H1 (cell line): ENCODE data around the gene CRACDL. TPM values are rescaled to one million over a fixed set of nuclear protein-coding genes. Genes with fewer than 3 reads are reported as not detected.

Source experiments
- CTCF ChIA-PET: fragments of 300-600 bp; sonication (Branson Sonifier 250); formaldehyde crosslinking; loops from one replicate; lab custom pipeline; 2021; ENCODE audit not compliant: partially characterized antibody; lab: Charles Lee
- POLR2A ChIA-PET: fragments of 300-600 bp; sonication (Branson Sonifier 250); formaldehyde crosslinking; loops from one replicate; lab custom pipeline; 2021; ENCODE audit warnings: inconsistent platforms; ENCODE audit not compliant: partially characterized antibody; lab: Charles Lee
- DNase-seq, 2 experiments: peaks; one replicate each; pipeline versions ENCODE4 v3.0.0 to v3.0.0-alpha.2; 2010 to 2022; ENCODE audit warnings: low spot score in 2 of 2, low read depth in 1 of 2, mixed read lengths in 1 of 2
- FAIRE-seq: peaks from 2 replicates; lab custom pipeline; 2011; peaks lifted over from hg19 to GRCh38; lab: Jason Lieb, UNC
- H2AFZ ChIP-seq: 2 replicates; pipeline ENCODE4 v1.8.1; 2012; ENCODE audit warnings: low read length, inconsistent platforms
- H2AK5ac ChIP-seq: 2 replicates; pipeline ENCODE4 v1.6.1; 2013; ENCODE audit warnings: low read depth, low read length
- H2BK120ac ChIP-seq: replicated peaks from 2 replicates; pipeline ENCODE3; 2013; ENCODE audit warnings: low read depth, low read length, inconsistent platforms
- H2BK12ac ChIP-seq: 2 replicates; pipeline ENCODE4 v1.6.1; 2013; ENCODE audit warnings: low read depth, low read length
- H2BK15ac ChIP-seq: 2 replicates; pipeline ENCODE4 v1.6.1; 2013; ENCODE audit warnings: low read length
- H2BK20ac ChIP-seq: 2 replicates; pipeline ENCODE4 v1.6.1; 2013; ENCODE audit warnings: low read length
- H2BK5ac ChIP-seq: 2 replicates; pipeline ENCODE4 v1.6.1; 2013; ENCODE audit warnings: low read depth, low read length
- H3K14ac ChIP-seq: 2 replicates; pipeline ENCODE4 v1.6.1; 2013; ENCODE audit warnings: inconsistent platforms; ENCODE audit not compliant: insufficient read length
- H3K18ac ChIP-seq: 2 replicates; pipeline ENCODE4 v1.6.1; 2013; ENCODE audit warnings: low read length; ENCODE audit errors: extremely low read depth
- H3K23ac ChIP-seq: 2 replicates; pipeline ENCODE4 v1.6.1; 2013; ENCODE audit warnings: inconsistent platforms; ENCODE audit not compliant: insufficient read length
- H3K23me2 ChIP-seq: 2 replicates; pipeline ENCODE4 v1.6.1; 2013; ENCODE audit warnings: low read depth, low read length
- H3K27ac ChIP-seq: 2 replicates; pipeline ENCODE4 v1.6.1; 2011; ENCODE audit warnings: low read depth, low read length, inconsistent platforms
- H3K27me3 ChIP-seq, 4 experiments: replicated peaks in 1 of 4; 1 replicate in 1 of 4; 2 replicates in 3 of 4; pipeline versions ENCODE4 v1.6.1 to v1.8.1; 2011 to 2013; ENCODE audit warnings: low read length in 3 of 4, mild to moderate bottlenecking in 3 of 4, inconsistent platforms in 2 of 4, mixed read lengths in 2 of 4, moderate library complexity in 1 of 4; ENCODE audit not compliant: control insufficient read depth in 3 of 4, insufficient read depth in 3 of 4; ENCODE audit errors: extremely low read depth in 1 of 4
- H3K36me3 ChIP-seq, 4 experiments: 2 replicates each; pipeline versions ENCODE4 v1.6.1 to v1.8.1; 2011 to 2013; ENCODE audit warnings: mild to moderate bottlenecking in 4 of 4, low read length in 3 of 4, moderate library complexity in 2 of 4, control low read depth in 1 of 4, inconsistent platforms in 1 of 4; ENCODE audit not compliant: insufficient read depth in 4 of 4, control insufficient read depth in 2 of 4
- H3K4ac ChIP-seq: replicated peaks from 2 replicates; pipeline ENCODE3; 2013; ENCODE audit warnings: low read length, low read depth, mixed read lengths, inconsistent platforms; ENCODE audit not compliant: insufficient read length
- H3K4me1 ChIP-seq, 4 experiments: replicated peaks in 1 of 4; 1 replicate in 1 of 4; 2 replicates in 3 of 4; pipeline versions ENCODE4 v1.6.1 to v1.8.1; 2011 to 2013; ENCODE audit warnings: low read length in 3 of 4, inconsistent platforms in 2 of 4, mixed read lengths in 1 of 4; ENCODE audit not compliant: insufficient read depth in 4 of 4, control insufficient read depth in 3 of 4
- H3K4me2 ChIP-seq, 2 experiments: 2 replicates each; pipeline versions ENCODE4 v1.6.1 to v1.8.1; 2011 to 2013; ENCODE audit warnings: low read depth in 2 of 2, low read length in 2 of 2, control low read depth in 1 of 2, inconsistent platforms in 1 of 2, mild to moderate bottlenecking in 1 of 2; ENCODE audit not compliant: insufficient read depth in 1 of 2
- H3K4me3 ChIP-seq, 4 experiments: fragments of 200-600, 300-600 bp in 1 of 4; sonication (generic), shearing (Covaris generic), sonication (Bioruptor Twin) in 1 of 4; 2 replicates each; pipeline versions ENCODE4 v1.5.1 to v1.8.1; 2011 to 2016; ENCODE audit warnings: low read length in 4 of 4, low read depth in 3 of 4, control low read depth in 2 of 4, inconsistent platforms in 2 of 4, mild to moderate bottlenecking in 2 of 4, mixed read lengths in 1 of 4, moderate library complexity in 1 of 4; ENCODE audit not compliant: insufficient read depth in 2 of 4; ENCODE audit errors: extremely low read depth in 1 of 4
- H3K56ac ChIP-seq: replicated peaks from 2 replicates; pipeline ENCODE3; 2013; ENCODE audit warnings: low read depth, mild to moderate bottlenecking, mixed read lengths, low read length, inconsistent platforms; ENCODE audit not compliant: insufficient read length
- H3K79me1 ChIP-seq: 2 replicates; pipeline ENCODE4 v1.6.1; 2013; ENCODE audit warnings: low read depth, low read length, control low read depth
- H3K79me2 ChIP-seq, 2 experiments: 2 replicates each; pipeline versions ENCODE4 v1.6.1 to v1.8.1; 2012 to 2013; ENCODE audit warnings: low read length in 2 of 2, mild to moderate bottlenecking in 2 of 2, inconsistent platforms in 1 of 2; ENCODE audit not compliant: insufficient read depth in 2 of 2, control insufficient read depth in 1 of 2
- H3K9ac ChIP-seq, 4 experiments: replicated peaks in 1 of 4; 1 replicate in 1 of 4; 2 replicates in 3 of 4; pipeline versions ENCODE4 v1.6.1 to v1.8.1; 2011 to 2013; ENCODE audit warnings: low read depth in 3 of 4, low read length in 3 of 4, control low read depth in 2 of 4, mild to moderate bottlenecking in 2 of 4, moderate library complexity in 2 of 4, inconsistent platforms in 1 of 4; ENCODE audit errors: extremely low read depth in 1 of 4
- H3K9me3 ChIP-seq, 2 experiments: 2 replicates each; pipeline versions ENCODE4 v1.6.1 to v1.8.1; 2012 to 2013; ENCODE audit warnings: mild to moderate bottlenecking in 2 of 2, moderate library complexity in 2 of 2, control low read depth in 1 of 2, inconsistent platforms in 1 of 2, low read depth in 1 of 2, low read length in 1 of 2, mixed read lengths in 1 of 2; ENCODE audit not compliant: insufficient read depth in 2 of 2
- H4K20me1 ChIP-seq, 2 experiments: replicated peaks in 1 of 2; 2 replicates each; pipeline versions ENCODE3 to v1.8.1; 2011 to 2013; ENCODE audit warnings: inconsistent platforms in 2 of 2, low read length in 2 of 2, mild to moderate bottlenecking in 1 of 2; ENCODE audit not compliant: insufficient read depth in 2 of 2, control insufficient read depth in 1 of 2
- H4K5ac ChIP-seq: 2 replicates; pipeline ENCODE4 v1.6.1; 2013; ENCODE audit warnings: low read length, low read depth, mixed read lengths, inconsistent platforms; ENCODE audit not compliant: insufficient read length
- H4K8ac ChIP-seq: 2 replicates; pipeline ENCODE4 v1.8.0; 2013; ENCODE audit warnings: mild to moderate bottlenecking, moderate library complexity, low read length, inconsistent platforms; ENCODE audit not compliant: insufficient read depth; ENCODE audit errors: extremely low read depth
- H4K91ac ChIP-seq: replicated peaks from 2 replicates; pipeline ENCODE3; 2013; ENCODE audit warnings: low read length, mixed read lengths, inconsistent platforms; ENCODE audit not compliant: insufficient read length
- BCL11A ChIP-seq, 2 experiments: IDR thresholded peaks; one replicate each; pipeline ENCODE4 v1.6.1; 2011; ENCODE audit warnings: low read depth in 2 of 2, low read length in 2 of 2, mild to moderate bottlenecking in 2 of 2
- CTBP2 ChIP-seq: IDR thresholded peaks from 2 replicates; pipeline ENCODE4 v1.7.0; 2011; ENCODE audit warnings: borderline replicate concordance, mild to moderate bottlenecking, moderate library complexity, mixed read lengths, low read length; ENCODE audit not compliant: insufficient read depth, insufficient read length
- EP300 ChIP-seq, 2 experiments: IDR thresholded peaks; 1 replicate in 1 of 2; 2 replicates in 1 of 2; pipeline ENCODE4 v1.6.1; 2011 to 2012; ENCODE audit warnings: low read depth in 2 of 2, low read length in 2 of 2, mild to moderate bottlenecking in 2 of 2, borderline replicate concordance in 1 of 2, inconsistent platforms in 1 of 2, moderate library complexity in 1 of 2
- JUND ChIP-seq: IDR thresholded peaks from 2 replicates; pipeline ENCODE4 v1.6.1; 2011; ENCODE audit warnings: mild to moderate bottlenecking, improper control_type of control experiment, low read length
- NANOG ChIP-seq: IDR thresholded peaks from 2 replicates; pipeline ENCODE4 v1.6.1; 2011; ENCODE audit warnings: low read length, low read depth, mild to moderate bottlenecking, inconsistent platforms; ENCODE audit not compliant: insufficient read depth, poor library complexity, severe bottlenecking
- POLR2AphosphoS5 ChIP-seq: IDR thresholded peaks from 2 replicates; pipeline ENCODE4 v1.6.1; 2011; ENCODE audit warnings: low read depth, low read length
- RBBP5 ChIP-seq: IDR thresholded peaks from 2 replicates; pipeline ENCODE4 v1.7.1; 2012; ENCODE audit warnings: low read depth, mild to moderate bottlenecking, inconsistent platforms, low read length, moderate library complexity, borderline replicate concordance
- SIN3A ChIP-seq, 2 experiments: IDR thresholded peaks in 1 of 2; conservative IDR thresholded peaks in 1 of 2; 2 replicates each; pipeline ENCODE4 v1.6.1; 2011 to 2012; ENCODE audit warnings: low read length in 2 of 2, improper control_type of control experiment in 1 of 2, low read depth in 1 of 2, mild to moderate bottlenecking in 1 of 2
- SP2 ChIP-seq: IDR thresholded peaks from 2 replicates; pipeline ENCODE4 v1.6.1; 2012; ENCODE audit warnings: mild to moderate bottlenecking, low read length, inconsistent platforms
- TAF7 ChIP-seq: optimal IDR thresholded peaks from 2 replicates; pipeline ENCODE3; 2011; ENCODE audit warnings: low read depth, mild to moderate bottlenecking, inconsistent platforms, low read length, moderate library complexity, borderline replicate concordance
- TEAD4 ChIP-seq: IDR thresholded peaks from 2 replicates; pipeline ENCODE4 v1.6.1; 2012; ENCODE audit warnings: low read depth, low read length, inconsistent platforms, mixed read lengths
- WGBS, 2 experiments: shearing (Covaris generic) in 1 of 2; methylation state at CpG; one replicate each; pipeline versions ENCODE4 v1.1.6 to v1.1.7; 2013 to 2015; ENCODE audit warnings: low lambda C conversion rate in 2 of 2, mixed read lengths in 2 of 2, inconsistent platforms in 1 of 2, low coverage in 1 of 2, missing lambda C conversion rate in 1 of 2; ENCODE audit not compliant: insufficient replicate concordance in 2 of 2, insufficient coverage in 1 of 2, insufficient read length in 1 of 2; ENCODE audit errors: extremely low coverage in 1 of 2, missing lambda C conversion rate in 1 of 2; 5-methylcytosine and 5-hydroxymethylcytosine counted together
- polyA plus RNA-seq, 7 experiments: library from polyadenylated mRNA; depleted of rRNA in 3 of 7; stranded (reverse) in 5 of 7; unstranded in 2 of 7; fragments of >200 nt in 5 of 7; fragments of 200-250 nt in 2 of 7; gene quantifications; 1 replicate in 5 of 7; 2 replicates in 1 of 7; 4 replicates in 1 of 7; pipeline versions ENCODE4 v1.2.1 to v1.2.3, GENCODE V29; 2011 to 2013; ENCODE audit warnings: missing spikeins in 2 of 7, mixed read lengths in 2 of 7
- total RNA-seq: library from RNA; stranded (reverse); fragmentation: NEBNext Ultra II Directional; extraction: Animal tissue kit (Norgen Biotek cat#: 25700); gene quantifications from 2 replicates; pipeline ENCODE4 v1.2.1, GENCODE V29; 2021

CRACDL gene
- total and polyA plus RNA-seq, 2 of the 8 experiments (the other 6 are each of a cell fraction or from before 2014, with no cell fraction given), result 0.07 to 0.38 TPM

- Histone ChIP-seq H3K4me3 (no peak overlapping the region), H3K14ac (no peak overlapping the region), H3K79me1 (no peaks in the 10 kb centered on the region), H3K4me2 (no peak overlapping the region; a peak in 1 of 4 replicates), H2AK5ac (no peak overlapping the region), H2BK5ac (no peak overlapping the region), H2AFZ (no peak overlapping the region), H3K4me1 (peaks cover 0 to 22% (median 7%) of the 10 kb centered on the region in 4 experiments), H3K23ac (no peak overlapping the region), H4K5ac (no peak overlapping the region), H2BK15ac (no peak overlapping the region), H3K56ac (no peak overlapping the region), H3K27ac (no peak overlapping the region), H4K91ac (no peak overlapping the region), H2BK20ac (no peak overlapping the region), H3K9me3 (no peaks in the 10 kb centered on the region), H2BK120ac (no peak overlapping the region), H3K36me3 (no peaks in the 10 kb centered on the region), H3K9ac (no peak overlapping the region), H3K79me2 (no peaks in the 10 kb centered on the region), H3K27me3 (no peaks in the 10 kb centered on the region; a peak in 1 of 7 replicates), H3K4ac (no peak overlapping the region), H4K20me1 (no peaks in the 10 kb centered on the region), H3K23me2 (no peaks in the 10 kb centered on the region), H2BK12ac (no peak overlapping the region), H4K8ac (no peak overlapping the region), H3K18ac (no peak overlapping the region)
- POLR2A ChIA-PET, result interaction anchor here (1.2 kb wide), 1 partner anchor 16 kb away, joined by 3 read pairs; no protein-coding TSS in a partner anchor
- DNase-seq, result peak in 1 of 2 experiments; percentile 35
- CTCF ChIA-PET, result interaction anchor here (0.6 to 2.5 kb wide), 3 partner anchors 12 to 531 kb away, joined by 3 to 12 read pairs (median 6); no protein-coding TSS in a partner anchor
- FAIRE-seq, result no peak
- WGBS, 2 experiments, result 85% methylated on average over 10 of the region's 10 CpGs; no CpG with 5 or more reads in 1 of the 2 experiments
- TF ChIP-seq CTBP2 (no peak), RBBP5 (no peak), BCL11A (IDR thresholded peaks at IDR 0.05; ENCODE audit: low read depth in 2 of 2, low read length in 2 of 2) (no peak), JUND (no peak), NANOG (no peak), TAF7 (no peak), POLR2AphosphoS5 (no peak), SIN3A (conservative IDR thresholded peaks at IDR 0.05 in 1 of 2, IDR thresholded peaks at IDR 0.05 in 1 of 2; ENCODE audit: low read depth in 1 of 2, low read length in 2 of 2) (no peak), SP2 (no peak), EP300 (IDR thresholded peaks at IDR 0.05; ENCODE audit: borderline replicate concordance in 1 of 2, low read depth in 2 of 2, low read length in 2 of 2) (no peak), TEAD4 (no peak)
Observed at GRCh38 chr2:98910349-98911125, 25.5 kb downstream of the CRACDL start.
